ENCODE data around the gene CHST3.

CHST3 gene

GRCh38 chr10:72039377-72039776, 75.2 kb downstream of the CHST3 start:
- no peaks in the 10 kb centered on the region for H3K27me3 ChIP-seq
- no peaks in the 10 kb centered on the region for H3K36me3 ChIP-seq
- no peak for TF ChIP-seq Cebpa-rat (IDR thresholded peaks at IDR 0.05)
- 0 out of 2 replicates have a peak overlapping the region, but pooled peaks have one; percentile 2 for H3K27ac ChIP-seq
- H3K4me3 ChIP-seq: no peak overlapping the region
- H3K4me1 ChIP-seq: peaks cover 40% of the 10 kb centered on the region
- no peaks in the 10 kb centered on the region for H4K20me1 ChIP-seq
- no peak overlapping the region for H3K9ac ChIP-seq
- H3K9me3 ChIP-seq: no peaks in the 10 kb centered on the region
- peak overlapping the region; percentile 61 for H3K4me2 ChIP-seq

- H3K4me3 ChIP-seq: no peak overlapping the region
- H3K9me3 ChIP-seq: no peaks in the 10 kb centered on the region
- H3K27ac ChIP-seq: no peak overlapping the region
- no peak overlapping the region for H3K9ac ChIP-seq
- no peaks in the 10 kb centered on the region for H4K20me1 ChIP-seq
- H3K27me3 ChIP-seq: no peaks in the 10 kb centered on the region
- H3K4me1 ChIP-seq: peaks cover 54% of the 10 kb centered on the region
- no peak for TF ChIP-seq Cebpa-rat (IDR thresholded peaks at IDR 0.05)
- H3K4me2 ChIP-seq: no peak overlapping the region
- H3K36me3 ChIP-seq: no peaks in the 10 kb centered on the region
Observed at GRCh38 chr10:72041491-72041890, 77.3 kb downstream of the CHST3 start.

DNA sequence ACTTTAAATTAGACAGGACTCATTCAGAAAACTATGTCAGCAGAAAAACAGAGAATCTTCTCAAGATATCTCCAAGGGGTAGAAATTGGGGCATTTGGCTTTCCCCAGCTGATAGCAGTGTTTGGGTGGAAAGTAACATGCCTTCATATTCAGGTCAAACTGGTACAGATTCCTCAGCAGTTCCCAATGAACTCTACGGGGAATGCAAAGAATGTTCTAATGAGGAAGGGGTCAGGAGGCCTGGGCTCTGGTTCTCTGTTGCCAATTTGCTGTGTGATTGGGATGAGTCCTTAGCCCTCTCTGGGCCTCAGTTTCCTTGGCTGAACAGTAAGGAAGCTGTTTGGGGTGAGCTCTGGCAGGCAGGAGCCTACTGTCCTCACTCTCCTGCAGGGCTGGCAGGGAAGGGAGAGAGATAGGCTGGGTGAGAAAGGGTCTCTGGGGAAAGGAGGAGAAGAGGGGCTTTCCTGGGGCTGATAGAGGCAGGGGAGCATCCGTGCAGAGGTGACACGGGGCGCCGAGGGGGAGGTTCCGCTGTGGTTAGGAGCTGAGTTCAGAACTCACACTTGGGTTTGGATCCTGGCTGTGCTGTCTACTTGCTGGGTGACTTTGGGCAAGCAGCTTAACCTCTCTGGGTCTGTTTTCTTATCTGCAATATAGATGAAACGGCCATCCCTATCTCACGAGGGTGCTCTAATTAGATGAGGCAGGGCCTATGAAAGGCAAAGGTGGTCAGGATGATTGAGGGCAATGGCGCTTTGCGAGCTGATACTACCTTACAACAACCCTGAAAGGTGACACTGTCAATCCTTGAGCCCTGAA, 79.0 kb downstream of the CHST3 start:
- no peak overlapping the region for H3K27ac ChIP-seq
- no peaks in the 10 kb centered on the region for H3K9me3 ChIP-seq
- H3K4me3 ChIP-seq: no peak overlapping the region
- H3K9ac ChIP-seq: no peak overlapping the region
- H3K36me3 ChIP-seq: no peaks in the 10 kb centered on the region
- H3K4me1 ChIP-seq: peaks cover 54% of the 10 kb centered on the region
- H4K20me1 ChIP-seq: no peaks in the 10 kb centered on the region
- TF ChIP-seq Cebpa-rat (IDR thresholded peaks at IDR 0.05): no peak
- peak overlapping the region; percentile 80 for H3K4me2 ChIP-seq
- H3K27me3 ChIP-seq: no peaks in the 10 kb centered on the region

DNA sequence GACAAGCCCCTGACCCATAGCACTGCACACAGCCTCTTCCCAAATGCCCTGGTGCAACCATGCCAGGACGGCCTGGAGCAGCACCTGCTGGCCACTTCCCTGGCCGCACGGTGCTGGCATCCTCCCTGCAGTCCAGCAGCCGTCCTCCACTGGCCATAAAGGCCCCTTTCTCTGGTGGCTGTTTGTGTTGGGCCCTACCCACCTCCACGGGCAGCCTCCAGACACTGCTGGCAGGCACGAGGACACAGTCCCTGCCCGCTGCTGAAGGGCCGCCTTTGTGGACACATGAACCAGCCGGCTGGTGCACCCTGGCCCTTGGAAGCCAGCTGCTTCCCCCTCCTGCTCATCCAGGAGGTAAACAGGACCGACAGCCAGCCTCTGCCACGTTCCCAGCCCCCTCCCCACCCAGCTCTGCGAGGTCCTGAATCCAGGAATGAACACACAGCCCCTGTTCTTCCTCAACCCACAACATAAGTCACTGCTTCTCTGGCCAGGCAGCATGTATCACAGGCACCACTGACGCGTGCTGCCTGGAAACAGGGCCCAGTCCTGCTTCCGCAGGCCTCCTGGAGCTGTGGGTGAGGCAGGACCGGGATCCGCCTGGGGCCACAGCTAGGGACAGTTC, 80.3 kb downstream of the CHST3 start:
- peaks cover 40% of the 10 kb centered on the region for H3K4me1 ChIP-seq
- H3K27ac ChIP-seq: peak overlapping the region; percentile 33
- no peak for TF ChIP-seq Cebpa-rat (IDR thresholded peaks at IDR 0.05)

GRCh38 chr10:72045586-72045985, 81.4 kb downstream of the CHST3 start:
- H3K27ac ChIP-seq: no peak overlapping the region
- H3K4me2 ChIP-seq: no peak overlapping the region
- H3K36me3 ChIP-seq: no peaks in the 10 kb centered on the region
- H3K9me3 ChIP-seq: no peaks in the 10 kb centered on the region
- TF ChIP-seq Cebpa-rat (IDR thresholded peaks at IDR 0.05): no peak
- H4K20me1 ChIP-seq: no peaks in the 10 kb centered on the region
- no peak overlapping the region for H3K9ac ChIP-seq
- H3K27me3 ChIP-seq: no peaks in the 10 kb centered on the region
- H3K4me1 ChIP-seq: peaks cover 39% of the 10 kb centered on the region
- H3K4me3 ChIP-seq: no peak overlapping the region

More for the DNA sequence above, 80.3 kb downstream of the CHST3 start:
- H3K27me3 ChIP-seq: no peaks in the 10 kb centered on the region
- no peak overlapping the region for H3K9ac ChIP-seq
- peak overlapping the region; percentile 80 for H3K4me2 ChIP-seq
- no peaks in the 10 kb centered on the region for H3K36me3 ChIP-seq
- H4K20me1 ChIP-seq: no peaks in the 10 kb centered on the region
- H3K9me3 ChIP-seq: no peaks in the 10 kb centered on the region
- H3K4me3 ChIP-seq: no peak overlapping the region

DNA sequence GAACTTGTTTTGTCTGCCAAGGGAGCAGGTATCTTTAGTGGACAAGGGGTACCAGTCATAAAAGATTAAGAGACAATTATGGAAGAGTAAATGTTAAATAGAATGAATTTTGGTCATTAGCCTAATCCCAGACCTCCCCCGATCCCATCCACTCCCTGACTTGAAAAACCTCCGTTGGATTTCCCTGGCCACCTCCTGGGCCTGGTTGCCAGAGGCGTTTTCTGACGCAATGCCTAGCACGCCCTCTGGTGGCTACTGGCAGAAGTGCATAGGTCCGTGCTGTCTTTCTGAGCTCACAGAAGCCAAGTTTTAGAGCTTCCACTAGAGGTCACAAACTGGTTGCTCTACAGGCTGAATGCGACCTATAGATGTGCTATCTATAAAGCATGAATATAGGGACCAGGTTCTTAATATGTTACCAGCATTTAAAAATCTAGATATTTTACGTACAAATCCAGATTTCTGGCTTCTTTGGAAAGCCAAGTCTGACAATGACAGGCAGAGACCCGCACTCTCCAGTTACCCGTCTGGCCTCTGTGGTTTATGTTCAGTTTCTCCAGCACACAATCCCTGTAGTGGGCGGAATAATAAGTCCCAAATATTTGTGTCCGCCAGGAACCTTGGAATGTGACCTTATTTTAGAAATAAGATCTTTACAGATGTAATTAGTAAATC, 84.4 kb downstream of the CHST3 start:
- H3K9me3 ChIP-seq: no peaks in the 10 kb centered on the region
- TF ChIP-seq Cebpa-rat (IDR thresholded peaks at IDR 0.05): peak; percentile 76
- H3K27me3 ChIP-seq: no peaks in the 10 kb centered on the region
- H3K4me3 ChIP-seq: no peak overlapping the region
- H3K9ac ChIP-seq: no peak overlapping the region
- no peak overlapping the region for H3K27ac ChIP-seq
- H3K36me3 ChIP-seq: no peaks in the 10 kb centered on the region
- no peak overlapping the region for H3K4me2 ChIP-seq
- peaks cover 32% of the 10 kb centered on the region for H3K4me1 ChIP-seq
- H4K20me1 ChIP-seq: no peaks in the 10 kb centered on the region

DNA sequence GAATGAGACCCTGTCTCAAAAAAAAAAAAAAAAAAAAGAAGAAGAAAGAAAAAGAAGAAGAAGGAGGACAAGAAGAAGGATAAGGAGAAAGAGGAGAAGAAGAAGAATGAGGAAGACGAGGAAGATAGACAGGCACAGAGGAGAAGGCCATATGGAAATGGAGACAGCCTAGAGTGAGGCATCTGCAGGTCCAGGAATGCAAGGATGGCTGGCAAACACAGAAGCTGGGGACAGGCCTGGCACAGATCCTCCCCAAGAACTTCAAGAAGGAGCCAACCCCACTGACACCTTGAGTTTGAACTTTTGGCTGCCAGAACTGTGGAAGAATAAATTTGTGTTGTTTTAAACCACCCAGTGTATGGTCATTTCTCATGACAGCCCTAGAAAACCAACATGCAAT, 85.3 kb downstream of the CHST3 start:
- no peaks in the 10 kb centered on the region for H4K20me1 ChIP-seq
- H3K4me2 ChIP-seq: no peak overlapping the region
- no peaks in the 10 kb centered on the region for H3K36me3 ChIP-seq
- H3K9me3 ChIP-seq: no peaks in the 10 kb centered on the region
- no peak overlapping the region for H3K4me3 ChIP-seq
- no peak for TF ChIP-seq Cebpa-rat (IDR thresholded peaks at IDR 0.05)
- H3K4me1 ChIP-seq: peaks cover 23% of the 10 kb centered on the region
- H3K27me3 ChIP-seq: no peaks in the 10 kb centered on the region
- H3K27ac ChIP-seq: no peak overlapping the region
- no peak overlapping the region for H3K9ac ChIP-seq

DNA sequence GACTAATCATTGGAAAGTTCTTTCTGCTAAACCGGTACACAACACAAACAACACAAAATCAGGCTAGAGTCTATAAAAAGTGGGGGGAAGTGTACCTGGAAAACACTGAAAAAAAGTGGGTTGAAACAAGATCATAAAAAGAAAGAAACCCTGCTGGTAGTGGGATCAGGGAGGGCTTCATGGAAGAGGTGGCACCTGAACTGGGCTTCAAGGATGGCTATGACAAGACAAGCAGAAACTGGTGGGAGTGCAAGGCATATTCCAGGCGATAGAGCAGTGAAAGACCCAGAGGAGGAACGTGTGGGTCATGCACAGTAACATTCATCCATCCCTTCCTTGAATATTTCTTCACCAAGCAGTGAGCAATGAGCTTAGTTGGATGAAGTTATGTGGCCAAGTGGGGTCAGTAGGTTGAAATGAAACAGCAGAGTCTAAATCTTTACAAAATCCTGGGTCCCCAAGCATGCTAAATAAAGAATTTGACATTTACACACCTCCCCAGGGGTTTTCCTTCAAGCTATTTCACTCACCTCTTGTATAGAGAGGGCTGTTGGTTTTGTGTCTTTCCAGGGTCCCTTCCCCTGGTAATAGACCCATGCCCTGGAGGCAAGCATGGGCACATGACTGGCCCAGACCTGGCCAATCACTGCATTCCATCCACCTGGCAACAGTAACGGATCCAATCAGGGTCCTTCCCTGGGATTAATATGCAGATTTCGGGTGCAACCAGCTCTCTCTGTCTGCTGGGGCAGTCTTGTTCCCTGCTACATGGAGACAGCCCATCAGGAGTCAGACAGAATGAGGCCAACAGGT, 86.0 kb downstream of the CHST3 start:
- Histone ChIP-seq H3K4me2 (peak overlapping the region; percentile 27; the same call in 1 of the 2 replicates), H3K27me3 (no peaks in the 10 kb centered on the region), H4K20me1 (no peaks in the 10 kb centered on the region), H3K9ac (no peak overlapping the region), H3K4me1 (peaks cover 16% of the 10 kb centered on the region), H3K27ac (no peak overlapping the region), H3K36me3 (no peaks in the 10 kb centered on the region), H3K4me3 (no peak overlapping the region), H3K9me3 (no peaks in the 10 kb centered on the region)
- no peak for TF ChIP-seq Cebpa-rat (IDR thresholded peaks at IDR 0.05)

GRCh38 chr10:72050873-72051272, 86.7 kb downstream of the CHST3 start:
- Histone ChIP-seq H3K27me3 (no peaks in the 10 kb centered on the region), H3K4me2 (no peak overlapping the region), H3K9me3 (no peaks in the 10 kb centered on the region), H3K27ac (no peak overlapping the region), H3K4me3 (no peak overlapping the region), H3K36me3 (no peaks in the 10 kb centered on the region), H4K20me1 (no peaks in the 10 kb centered on the region), H3K4me1 (peaks cover 10% of the 10 kb centered on the region), H3K9ac (no peak overlapping the region)
- TF ChIP-seq Cebpa-rat (IDR thresholded peaks at IDR 0.05): no peak
